Measurements from ENCODE around the gene B3GNT5.

The B3GNT5 gene

GRCh38 chr3:183296944-183297343 is 43.9 kb downstream of the B3GNT5 start:
- DNase-seq, result no peak

- DNase-seq, result peak; percentile 53 to 80
Measured at GRCh38 chr3:183298701-183299153, 45.7 kb downstream of the B3GNT5 start.

- no peak for DNase-seq
Measured at GRCh38 chr3:183299976-183300375, 46.9 kb downstream of the B3GNT5 start.

- DNase-seq, result no peak
Measured at GRCh38 chr3:183300996-183301562, 48.0 kb downstream of the B3GNT5 start.

- no peak for DNase-seq
Measured at GRCh38 chr3:183301937-183302580, 49.0 kb downstream of the B3GNT5 start.

GRCh38 chr3:183303690-183304089 is 50.6 kb downstream of the B3GNT5 start:
- no peak for DNase-seq

- no peak for DNase-seq
Measured at GRCh38 chr3:183306798-183307671, 54.0 kb downstream of the B3GNT5 start.

GRCh38 chr3:183307749-183308148 is 54.7 kb downstream of the B3GNT5 start:
- no peak for DNase-seq

- DNase-seq, result no peak
Measured at GRCh38 chr3:183308751-183309150, 55.7 kb downstream of the B3GNT5 start.

- DNase-seq, result no peak
Measured at GRCh38 chr3:183309276-183309675, 56.2 kb downstream of the B3GNT5 start.

- DNase-seq, result no peak
Measured at GRCh38 chr3:183310936-183311335, 57.9 kb downstream of the B3GNT5 start.

GRCh38 chr3:183312433-183312832 is 59.4 kb downstream of the B3GNT5 start:
- no peak for DNase-seq

GRCh38 chr3:183313351-183313750 is 60.3 kb downstream of the B3GNT5 start:
- no peak for DNase-seq

- no peak for DNase-seq
Measured at GRCh38 chr3:183313764-183314163, 60.7 kb downstream of the B3GNT5 start.

GRCh38 chr3:183315739-183316138 is 62.7 kb downstream of the B3GNT5 start:
- no peak for DNase-seq

- no peak for DNase-seq
Measured at GRCh38 chr3:183317271-183317670, 64.2 kb downstream of the B3GNT5 start.

- DNase-seq, result no peak
Measured at GRCh38 chr3:183317886-183318865, 65.1 kb downstream of the B3GNT5 start.

- DNase-seq, result no peak
Measured at GRCh38 chr3:183318877-183319276, 65.8 kb downstream of the B3GNT5 start.

- DNase-seq, result no peak
Measured at GRCh38 chr3:183319371-183319770, 66.3 kb downstream of the B3GNT5 start.

Data from NCI-H446 (cell line).